NCI-H82 (cell line): ENCODE data around the gene ASAP2.
"Not testable (repeated sequence)": the region's sequence is repeated elsewhere in the genome, so short reads cannot be mapped to it uniquely, and the experiment has no call there.

Source experiments
- DNase-seq: peaks from one replicate; lab custom pipeline; 2025; lab: John Stamatoyannopoulos, UW

ASAP2 gene

GRCh38 chr2:9212661-9213411 lies 6.2 kb downstream of the ASAP2 start:
- no peak for DNase-seq

- DNase-seq = no peak
These were observed 7.0 kb downstream of the ASAP2 start for GRCh38 chr2:9213477-9214051.

GRCh38 chr2:9214873-9215272 lies 8.3 kb downstream of the ASAP2 start:
- DNase-seq = no peak

- DNase-seq = no peak
These were observed 9.1 kb downstream of the ASAP2 start for GRCh38 chr2:9215680-9216079.

GRCh38 chr2:9216143-9216542 lies 9.5 kb downstream of the ASAP2 start:
- not testable (repeated sequence) for DNase-seq

GRCh38 chr2:9217838-9218770 lies 11.5 kb downstream of the ASAP2 start:
- no peak for DNase-seq

GRCh38 chr2:9219027-9219445 lies 12.4 kb downstream of the ASAP2 start:
- no peak for DNase-seq

GRCh38 chr2:9220201-9220600 lies 13.6 kb downstream of the ASAP2 start:
- DNase-seq = no peak

- DNase-seq = no peak
These were observed 14.6 kb downstream of the ASAP2 start for GRCh38 chr2:9221223-9221622.

GRCh38 chr2:9222239-9222892 lies 15.8 kb downstream of the ASAP2 start:
- no peak for DNase-seq

GRCh38 chr2:9222893-9223287 lies 16.3 kb downstream of the ASAP2 start:
- no peak for DNase-seq

- DNase-seq = no peak
These were observed 19.2 kb downstream of the ASAP2 start for GRCh38 chr2:9225806-9226205.

GRCh38 chr2:9226458-9227380 lies 20.1 kb downstream of the ASAP2 start:
- no peak for DNase-seq

- no peak for DNase-seq
These were observed 21.6 kb downstream of the ASAP2 start for GRCh38 chr2:9228088-9228751.

GRCh38 chr2:9228781-9229469 lies 22.3 kb downstream of the ASAP2 start:
- no peak for DNase-seq

- no peak for DNase-seq
These were observed 22.8 kb downstream of the ASAP2 start for GRCh38 chr2:9229470-9229820.

GRCh38 chr2:9230051-9230802 lies 23.6 kb downstream of the ASAP2 start:
- DNase-seq = no peak

GRCh38 chr2:9230881-9231280 lies 24.3 kb downstream of the ASAP2 start:
- no peak for DNase-seq
